ENCODE data around the gene FTHL17. TPM values are rescaled to one million over a fixed set of nuclear protein-coding genes. Genes with fewer than 3 reads are reported as not detected.

FTHL17 gene
- total RNA-seq: not detected

DNA sequence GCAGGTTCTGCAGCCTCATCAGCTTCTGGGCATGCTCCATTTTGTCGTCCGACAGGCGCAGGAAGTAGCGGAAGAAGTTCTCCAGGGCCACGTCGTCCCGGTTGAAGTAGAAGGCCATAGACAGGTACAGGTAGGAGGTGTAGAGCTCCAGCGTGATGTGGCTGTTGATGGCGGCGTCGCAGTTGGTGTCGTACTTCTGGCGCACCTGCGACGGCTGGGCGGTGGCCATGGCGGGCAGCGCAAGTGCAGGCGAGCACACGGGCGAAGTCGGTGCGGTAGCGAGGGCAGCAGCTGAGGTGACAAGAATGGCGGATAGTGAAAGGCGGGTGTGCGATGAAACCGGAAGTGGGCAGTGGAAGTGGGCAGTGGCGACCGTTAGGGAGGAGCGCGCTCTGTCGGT lies at the start of gene FTHL17:
FTHL17 (minus strand) TSS at position 317 of the 400 bp plus-strand sequence; CDS start at position 229, 88 bp downstream.
- H3K27ac ChIP-seq: no peak within 1 kb of the TSS
- H3K27me3 ChIP-seq: no peaks in the 10 kb centered on the region
- no peaks in the 10 kb centered on the region for H3K4me1 ChIP-seq
- no peaks in the 10 kb centered on the region for H3K9me3 ChIP-seq
- H3K4me3 ChIP-seq: no peak within 1 kb of the TSS
- no peaks in the 10 kb centered on the region for H3K36me3 ChIP-seq
- TF ChIP-seq EP300 (IDR thresholded peaks at IDR 0.05): no peak
- TF ChIP-seq, protein P1, sequence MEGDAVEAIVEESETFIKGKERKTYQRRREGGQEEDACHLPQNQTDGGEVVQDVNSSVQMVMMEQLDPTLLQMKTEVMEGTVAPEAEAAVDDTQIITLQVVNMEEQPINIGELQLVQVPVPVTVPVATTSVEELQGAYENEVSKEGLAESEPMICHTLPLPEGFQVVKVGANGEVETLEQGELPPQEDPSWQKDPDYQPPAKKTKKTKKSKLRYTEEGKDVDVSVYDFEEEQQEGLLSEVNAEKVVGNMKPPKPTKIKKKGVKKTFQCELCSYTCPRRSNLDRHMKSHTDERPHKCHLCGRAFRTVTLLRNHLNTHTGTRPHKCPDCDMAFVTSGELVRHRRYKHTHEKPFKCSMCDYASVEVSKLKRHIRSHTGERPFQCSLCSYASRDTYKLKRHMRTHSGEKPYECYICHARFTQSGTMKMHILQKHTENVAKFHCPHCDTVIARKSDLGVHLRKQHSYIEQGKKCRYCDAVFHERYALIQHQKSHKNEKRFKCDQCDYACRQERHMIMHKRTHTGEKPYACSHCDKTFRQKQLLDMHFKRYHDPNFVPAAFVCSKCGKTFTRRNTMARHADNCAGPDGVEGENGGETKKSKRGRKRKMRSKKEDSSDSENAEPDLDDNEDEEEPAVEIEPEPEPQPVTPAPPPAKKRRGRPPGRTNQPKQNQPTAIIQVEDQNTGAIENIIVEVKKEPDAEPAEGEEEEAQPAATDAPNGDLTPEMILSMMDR (IDR thresholded peaks at IDR 0.05): no peak
- TF ChIP-seq POLR2A (IDR thresholded peaks at IDR 0.05): no peak
- TF ChIP-seq POLR2AphosphoS5 (IDR thresholded peaks at IDR 0.05): no peak
- 98 to 100% methylated on average over 3 to 10 of the region's 33 CpGs for WGBS, 2 donors (ENCODE audit: low coverage in 1 of 2)
- no peak for ATAC-seq

DNA sequence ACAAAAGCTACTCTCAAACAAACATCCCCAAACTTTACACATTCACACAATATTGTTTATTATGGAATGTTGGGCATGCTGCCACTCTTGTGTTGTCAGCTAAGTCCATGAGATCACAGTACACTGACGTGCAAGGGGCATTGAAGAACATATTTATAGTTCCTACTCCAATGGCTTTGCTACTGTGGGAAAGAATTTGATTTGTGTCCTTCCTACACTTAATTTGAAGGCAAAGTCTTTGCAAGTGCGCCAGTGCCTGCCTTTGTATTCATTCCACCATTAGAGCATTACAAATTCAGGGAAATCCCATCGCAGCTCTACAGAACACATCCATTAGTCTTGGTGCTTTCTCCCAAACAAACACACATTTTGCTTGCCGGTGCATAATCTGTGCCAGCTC lies 45.4 kb upstream of the FTHL17 start:
- no peak for ATAC-seq
- WGBS, 2 donors (ENCODE audit: low coverage in 1 of 2): 28 to 39% methylated on average over 2 to 4 of the region's 4 CpGs
- H3K27ac ChIP-seq: no peak overlapping the region

DNA sequence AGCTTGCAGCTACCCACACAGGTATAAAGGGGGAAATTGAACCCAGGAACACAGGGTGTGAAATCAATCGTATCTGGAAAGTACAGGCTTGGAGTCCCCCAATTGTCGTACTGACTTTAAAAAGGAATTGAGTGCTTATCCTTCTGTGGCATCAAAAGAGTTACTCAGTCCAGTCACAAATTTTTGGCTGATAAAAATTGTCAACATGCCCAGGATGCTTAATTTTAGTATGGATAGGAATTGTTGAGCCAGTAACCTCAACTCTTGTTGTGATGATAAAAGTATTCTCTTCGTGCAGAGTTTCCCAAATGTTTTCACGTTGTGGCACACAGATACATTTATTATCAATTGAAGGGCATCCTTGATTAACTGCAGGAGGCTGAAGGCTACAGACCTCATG lies 43.6 kb upstream of the FTHL17 start:
- H3K4me1 ChIP-seq: peaks cover 0 to 8% (median 0%) of the 10 kb centered on the region in 3 donors
- H3K36me3 ChIP-seq: no peaks in the 10 kb centered on the region
- H3K27me3 ChIP-seq: no peaks in the 10 kb centered on the region
- H3K27ac ChIP-seq: no peak overlapping the region
- WGBS, 2 donors (ENCODE audit: low coverage in 1 of 2): 29 to 50% methylated on average over 1 of the region's 4 CpGs
- no peak for TF ChIP-seq EP300 (IDR thresholded peaks at IDR 0.05)
- TF ChIP-seq, protein P1 (IDR thresholded peaks at IDR 0.05): no peak
- TF ChIP-seq POLR2AphosphoS5 (IDR thresholded peaks at IDR 0.05): no peak
- TF ChIP-seq POLR2A (IDR thresholded peaks at IDR 0.05): no peak
- no peaks in the 10 kb centered on the region for H3K9me3 ChIP-seq
- ATAC-seq: no peak
- H3K4me3 ChIP-seq: no peak overlapping the region

More for the DNA sequence above, 45.4 kb upstream of the FTHL17 start:
- Histone ChIP-seq H3K36me3 (no peaks in the 10 kb centered on the region), H3K27me3 (no peaks in the 10 kb centered on the region), H3K4me1 (peaks cover 0 to 8% (median 0%) of the 10 kb centered on the region in 3 donors), H3K4me3 (no peak overlapping the region), H3K9me3 (no peaks in the 10 kb centered on the region)
- TF ChIP-seq, protein P1 (IDR thresholded peaks at IDR 0.05): no peak
- TF ChIP-seq POLR2AphosphoS5 (IDR thresholded peaks at IDR 0.05) (no peak), EP300 (IDR thresholded peaks at IDR 0.05) (no peak), POLR2A (IDR thresholded peaks at IDR 0.05) (no peak)

DNA sequence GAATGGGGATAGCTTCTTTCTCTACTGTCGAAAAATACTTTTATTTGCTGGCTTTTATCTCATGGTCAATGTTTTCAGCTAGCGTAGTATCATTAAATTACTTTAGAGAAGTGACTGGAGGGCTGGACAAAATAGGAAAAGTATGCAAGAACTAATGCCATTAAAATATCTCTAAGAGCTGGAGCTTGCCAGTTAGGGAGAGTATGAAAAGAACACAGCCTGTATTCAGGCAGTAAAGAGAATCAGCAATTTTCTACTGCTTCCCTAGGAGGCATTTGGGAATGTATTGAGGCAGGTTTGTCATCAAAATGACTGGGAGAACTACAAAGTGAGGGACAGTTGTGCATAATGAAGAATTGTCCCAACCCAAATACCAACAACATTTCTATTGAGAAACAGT lies 43.0 kb upstream of the FTHL17 start:
- Histone ChIP-seq H3K9me3 (no peaks in the 10 kb centered on the region), H3K27ac (no peak overlapping the region), H3K4me1 (peaks cover 0 to 8% (median 0%) of the 10 kb centered on the region in 3 donors), H3K27me3 (no peaks in the 10 kb centered on the region), H3K36me3 (no peaks in the 10 kb centered on the region), H3K4me3 (no peak overlapping the region)
- 37 to 46% methylated on average over 2 of the region's 2 CpGs for WGBS, 2 donors (ENCODE audit: low coverage in 1 of 2)
- TF ChIP-seq POLR2AphosphoS5 (IDR thresholded peaks at IDR 0.05): no peak
- TF ChIP-seq EP300 (IDR thresholded peaks at IDR 0.05): no peak
- TF ChIP-seq, protein P1 (IDR thresholded peaks at IDR 0.05): no peak
- TF ChIP-seq POLR2A (IDR thresholded peaks at IDR 0.05): no peak
- no peak for ATAC-seq

DNA sequence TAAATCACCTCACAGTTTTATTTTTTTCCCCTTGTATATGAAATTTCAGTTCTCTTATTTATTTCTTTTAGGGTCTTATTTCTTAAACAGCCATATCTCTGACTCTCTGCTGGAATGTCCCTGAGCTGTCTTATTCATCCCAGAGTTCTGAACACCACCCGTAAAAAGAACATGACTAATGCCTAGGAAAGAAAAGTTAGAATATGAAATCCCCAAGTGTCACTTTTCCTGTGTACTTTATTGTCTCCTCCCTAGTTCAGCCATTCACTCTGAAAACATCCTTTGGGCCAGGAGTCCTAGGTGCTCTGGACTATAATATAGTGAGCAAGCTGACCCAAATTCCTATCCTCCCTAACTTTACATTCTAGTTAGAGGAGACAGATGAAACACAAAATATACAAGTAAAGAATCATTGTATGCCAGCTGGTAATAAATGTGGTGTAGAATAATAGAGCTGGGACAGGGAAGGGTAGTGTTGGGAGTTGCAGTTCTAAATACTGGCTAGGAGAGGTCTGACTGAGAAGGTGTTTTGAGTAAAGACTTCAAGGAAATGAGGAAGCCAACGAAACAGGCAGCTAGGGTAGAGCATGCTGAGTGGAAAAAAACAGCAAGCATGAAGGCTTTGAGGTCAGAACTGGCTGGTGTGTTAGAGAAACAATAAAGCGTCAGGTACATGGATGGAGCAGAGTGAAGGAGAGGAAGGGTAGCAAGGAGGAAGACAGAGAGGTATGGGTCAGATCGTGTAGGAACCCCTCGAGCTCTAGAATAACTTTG lies 40.6 kb upstream of the FTHL17 start:
- Histone ChIP-seq H3K4me3 (no peak overlapping the region), H3K27me3 (no peaks in the 10 kb centered on the region), H3K36me3 (no peaks in the 10 kb centered on the region), H3K9me3 (no peaks in the 10 kb centered on the region), H3K27ac (no peak overlapping the region), H3K4me1 (peaks cover 0 to 8% (median 0%) of the 10 kb centered on the region in 3 donors)
- no peak for ATAC-seq
- TF ChIP-seq, protein P1 (IDR thresholded peaks at IDR 0.05): no peak
- TF ChIP-seq POLR2AphosphoS5 (IDR thresholded peaks at IDR 0.05) (no peak), EP300 (IDR thresholded peaks at IDR 0.05) (no peak), POLR2A (IDR thresholded peaks at IDR 0.05) (no peak)
- WGBS, 2 donors (ENCODE audit: low coverage in 1 of 2): 70 to 81% methylated on average over 4 to 5 of the region's 5 CpGs
